ENCODE results near the gene HBQ1.

DNA sequence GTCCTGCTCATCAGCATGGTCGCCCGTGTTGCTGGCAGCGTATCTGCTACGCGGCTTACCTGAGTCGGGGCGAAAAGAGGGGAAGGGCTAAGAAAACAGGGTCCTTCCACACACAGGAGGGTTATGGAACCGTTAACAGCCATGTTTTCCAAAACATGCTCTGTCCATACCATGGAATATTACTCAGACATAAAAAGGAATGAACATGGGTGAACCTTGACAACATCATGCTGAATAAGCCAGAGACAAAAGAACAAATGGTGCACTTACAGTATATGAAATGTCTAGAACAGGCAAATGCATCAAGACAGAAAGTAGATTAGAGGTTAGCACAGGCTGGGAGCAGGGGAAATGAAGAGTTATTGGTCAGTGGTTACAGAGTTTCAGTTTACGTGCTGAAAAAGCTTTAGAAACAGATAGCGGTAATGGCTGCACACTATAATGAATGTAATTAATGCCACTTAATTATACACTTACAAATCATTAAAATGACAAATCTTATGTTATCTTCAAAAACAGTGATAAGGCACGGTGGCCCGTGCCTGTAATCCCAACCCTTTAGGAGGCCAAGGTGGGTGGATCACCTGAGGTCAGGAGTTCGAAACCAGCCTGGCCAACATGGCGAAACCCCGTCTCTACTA lies 49.6 kb upstream of the HBQ1 start:
- no peak for TF ChIP-seq EP300 (IDR thresholded peaks at IDR 0.05)
- no peak for TF ChIP-seq POLR2AphosphoS5 (IDR thresholded peaks at IDR 0.05)
- TF ChIP-seq, protein P1, sequence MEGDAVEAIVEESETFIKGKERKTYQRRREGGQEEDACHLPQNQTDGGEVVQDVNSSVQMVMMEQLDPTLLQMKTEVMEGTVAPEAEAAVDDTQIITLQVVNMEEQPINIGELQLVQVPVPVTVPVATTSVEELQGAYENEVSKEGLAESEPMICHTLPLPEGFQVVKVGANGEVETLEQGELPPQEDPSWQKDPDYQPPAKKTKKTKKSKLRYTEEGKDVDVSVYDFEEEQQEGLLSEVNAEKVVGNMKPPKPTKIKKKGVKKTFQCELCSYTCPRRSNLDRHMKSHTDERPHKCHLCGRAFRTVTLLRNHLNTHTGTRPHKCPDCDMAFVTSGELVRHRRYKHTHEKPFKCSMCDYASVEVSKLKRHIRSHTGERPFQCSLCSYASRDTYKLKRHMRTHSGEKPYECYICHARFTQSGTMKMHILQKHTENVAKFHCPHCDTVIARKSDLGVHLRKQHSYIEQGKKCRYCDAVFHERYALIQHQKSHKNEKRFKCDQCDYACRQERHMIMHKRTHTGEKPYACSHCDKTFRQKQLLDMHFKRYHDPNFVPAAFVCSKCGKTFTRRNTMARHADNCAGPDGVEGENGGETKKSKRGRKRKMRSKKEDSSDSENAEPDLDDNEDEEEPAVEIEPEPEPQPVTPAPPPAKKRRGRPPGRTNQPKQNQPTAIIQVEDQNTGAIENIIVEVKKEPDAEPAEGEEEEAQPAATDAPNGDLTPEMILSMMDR (IDR thresholded peaks at IDR 0.05), result no peak

Measured in sigmoid colon (tissue), 4 donors.